Esophagus (tissue), 2 donors: ENCODE data around the gene LDLRAD2. TPM values are rescaled to one million over a fixed set of nuclear protein-coding genes. Genes with fewer than 3 reads are reported as not detected.

Experiments used
- H3K27ac ChIP-seq, 2 donors: one replicate each; pipeline ENCODE4 v1.5.1; 2013; ENCODE audit warnings: low read depth in 2 of 2, mild to moderate bottlenecking in 2 of 2, inconsistent platforms in 1 of 2, low read length in 1 of 2, moderate library complexity in 1 of 2
- H3K27me3 ChIP-seq, 2 donors: one replicate each; pipeline ENCODE4 v1.6.1; 2013; ENCODE audit warnings: low read length in 2 of 2, control low read depth in 1 of 2, mild to moderate bottlenecking in 1 of 2; ENCODE audit not compliant: insufficient read depth in 2 of 2, control insufficient read depth in 1 of 2
- H3K36me3 ChIP-seq, 2 donors: one replicate each; pipeline ENCODE4 v1.6.1; 2013; ENCODE audit warnings: low read length in 1 of 2; ENCODE audit not compliant: control insufficient read depth in 2 of 2, insufficient read depth in 2 of 2
- H3K4me1 ChIP-seq, 2 donors: one replicate each; pipeline ENCODE4 v1.6.1; 2013; ENCODE audit warnings: low read length in 1 of 2; ENCODE audit not compliant: control insufficient read depth in 2 of 2, insufficient read depth in 2 of 2
- H3K4me3 ChIP-seq, 2 donors: one replicate each; pipeline ENCODE4 v1.5.1; 2013; ENCODE audit warnings: low read length in 2 of 2, mild to moderate bottlenecking in 2 of 2, low read depth in 1 of 2, moderate library complexity in 1 of 2
- H3K9me3 ChIP-seq, 2 donors: one replicate each; pipeline ENCODE4 v1.6.1; 2013; ENCODE audit warnings: mild to moderate bottlenecking in 2 of 2, low read depth in 1 of 2, low read length in 1 of 2, moderate library complexity in 1 of 2; ENCODE audit not compliant: control insufficient read depth in 2 of 2, insufficient read depth in 1 of 2
- WGBS, 2 donors: extraction: QIAGEN DNeasy Blood & Tissue Kit; methylation state at CpG; one replicate each; pipeline ENCODE4 v1.1.7; 2013; 5-methylcytosine and 5-hydroxymethylcytosine counted together
- polyA plus RNA-seq, 2 donors: library from polyadenylated mRNA; stranded (reverse); fragments of 200-250 nt; gene quantifications; one replicate each; pipeline ENCODE4 v1.2.3, GENCODE V29; 2013
- donor health status: healthy with polysubstance abuse.
- donor health status: Bipolar disorder and iron deficiency.

The LDLRAD2 gene
- polyA plus RNA-seq, 2 donors = 0.45 to 0.98 TPM

DNA sequence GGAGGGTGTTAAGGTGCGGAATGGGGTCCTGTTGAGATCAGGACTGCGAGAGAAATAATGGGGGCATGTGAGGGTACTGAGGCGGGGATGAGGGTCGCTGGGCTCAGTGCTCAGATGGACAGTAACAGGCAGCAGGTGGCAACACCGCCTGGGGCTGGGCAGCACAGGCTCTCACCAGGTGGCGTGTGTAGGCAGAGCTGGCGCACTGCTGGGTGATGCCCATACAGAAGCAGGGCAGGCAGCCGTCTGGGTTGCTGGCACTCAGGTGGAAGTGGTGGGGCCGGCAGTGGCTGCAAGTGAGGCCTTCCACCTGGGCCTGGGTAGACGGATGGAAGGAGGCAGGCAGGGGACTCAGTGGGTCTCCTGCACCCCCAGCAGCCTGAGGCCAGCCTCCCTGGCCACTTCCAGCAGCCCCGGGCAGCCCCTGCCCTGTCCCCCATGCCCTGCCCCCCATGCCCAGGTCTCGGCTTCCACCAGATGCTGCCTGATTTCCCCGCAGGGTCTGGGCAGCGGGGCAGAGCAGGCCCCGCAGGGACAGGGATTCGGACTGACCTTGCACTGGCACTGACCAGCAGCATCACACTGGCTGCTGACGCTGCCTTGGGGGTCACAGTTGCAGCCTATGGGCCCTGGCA, 60.5 kb downstream of the LDLRAD2 start:
- H3K27ac ChIP-seq = no peak overlapping the region
- no peaks in the 10 kb centered on the region for H3K27me3 ChIP-seq
- peaks cover 12 to 15% of the 10 kb centered on the region in 2 donors for H3K4me1 ChIP-seq
- no peaks in the 10 kb centered on the region for H3K9me3 ChIP-seq
- no peak overlapping the region for H3K4me3 ChIP-seq
- WGBS, 2 donors = 78 to 81% methylated on average over 17 of the region's 17 CpGs
- H3K36me3 ChIP-seq = peaks cover 15 to 38% of the 10 kb centered on the region in 2 donors

- H3K36me3 ChIP-seq = peaks cover 15 to 42% of the 10 kb centered on the region in 2 donors
- peaks cover 12 to 15% of the 10 kb centered on the region in 2 donors for H3K4me1 ChIP-seq
- H3K27ac ChIP-seq = no peak overlapping the region
- H3K4me3 ChIP-seq = no peak overlapping the region
- no peaks in the 10 kb centered on the region for H3K9me3 ChIP-seq
- WGBS, 2 donors = 80 to 84% methylated on average over 8 of the region's 8 CpGs
- H3K27me3 ChIP-seq = no peaks in the 10 kb centered on the region
Observed at GRCh38 chr1:21873174-21873573, 61.1 kb downstream of the LDLRAD2 start.

DNA sequence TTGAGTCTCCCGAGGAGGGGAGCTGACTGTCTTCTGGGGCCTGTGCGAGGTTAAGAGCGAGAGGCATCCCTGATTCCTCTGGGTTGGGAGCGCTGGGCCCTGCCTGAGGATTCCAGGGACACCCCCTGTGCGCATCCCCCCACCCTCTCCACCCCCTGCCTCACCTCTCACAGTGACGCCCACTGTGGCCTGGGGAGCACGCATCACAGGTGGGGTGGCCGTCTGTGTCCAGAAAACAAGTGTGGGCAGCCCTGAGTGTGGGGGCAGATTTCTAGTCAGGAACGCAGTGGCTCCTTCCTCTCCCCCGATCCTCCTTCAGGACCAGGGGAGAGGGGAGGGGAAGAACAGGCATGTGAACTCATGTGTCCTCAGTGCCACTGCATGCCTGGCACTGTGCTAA, 61.7 kb downstream of the LDLRAD2 start:
- Histone ChIP-seq H3K4me3 (no peak overlapping the region), H3K27me3 (no peaks in the 10 kb centered on the region), H3K36me3 (peaks cover 15 to 47% of the 10 kb centered on the region in 2 donors), H3K27ac (no peak overlapping the region), H3K4me1 (peaks cover 12 to 15% of the 10 kb centered on the region in 2 donors), H3K9me3 (no peaks in the 10 kb centered on the region)
- 91% methylated on average over 10 of the region's 10 CpGs for WGBS, 2 donors

DNA sequence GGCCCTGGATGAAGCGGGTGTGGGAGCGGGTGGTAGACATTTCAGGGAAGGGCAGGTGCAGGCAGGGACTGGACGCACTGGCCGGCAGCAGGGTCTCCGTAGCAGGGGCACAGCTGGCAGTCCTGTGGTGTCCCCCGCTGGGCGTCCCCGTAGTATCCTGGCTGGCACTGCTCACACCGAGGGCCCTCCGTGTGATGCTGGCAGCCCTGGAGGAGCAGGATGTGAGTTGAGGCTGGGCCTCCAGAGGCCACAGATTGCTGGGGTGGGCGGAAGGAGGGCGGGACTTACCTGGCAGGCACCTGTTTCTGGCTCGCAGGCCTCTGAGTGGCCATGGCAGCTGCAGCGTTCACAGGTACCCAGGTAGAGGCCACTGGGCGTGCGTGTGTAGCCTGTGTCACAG, 62.3 kb downstream of the LDLRAD2 start:
- peaks cover 12 to 15% of the 10 kb centered on the region in 2 donors for H3K4me1 ChIP-seq
- no peak overlapping the region for H3K27ac ChIP-seq
- peaks cover 15 to 52% of the 10 kb centered on the region in 2 donors for H3K36me3 ChIP-seq
- H3K4me3 ChIP-seq = no peak overlapping the region
- H3K27me3 ChIP-seq = no peaks in the 10 kb centered on the region
- H3K9me3 ChIP-seq = no peaks in the 10 kb centered on the region
- 83 to 84% methylated on average over 16 of the region's 16 CpGs for WGBS, 2 donors

Other genes with a start within 250 kb of the LDLRAD2 start
- 10 to 100 TPM in 1 of 2 donors, 1 to 10 TPM in 1; 3.5 to 12.2 TPM for gene RAP1GAP, start 142.9 kb upstream of the LDLRAD2 start, polyA plus RNA-seq
- gene USP48, start 29.1 kb upstream of the LDLRAD2 start, polyA plus RNA-seq = 10 to 100 TPM; 14.4 to 18.4 TPM
- gene HSPG2, start 125.0 kb downstream of the LDLRAD2 start, polyA plus RNA-seq = 10 to 100 TPM; 37.6 to 55.0 TPM
- gene CELA3B, start 164.8 kb downstream of the LDLRAD2 start, polyA plus RNA-seq = 1 to 10 TPM in 1 of 2 donors, under 1 TPM in 1; 0.18 to 1.1 TPM
- 1 to 10 TPM in 1 of 2 donors, under 1 TPM in 1; 0.47 to 2.6 TPM for gene CELA3A, start 189.4 kb downstream of the LDLRAD2 start, polyA plus RNA-seq
- 100 to 1,000 TPM; 100 to 138 TPM for gene CDC42, start 240.4 kb downstream of the LDLRAD2 start, polyA plus RNA-seq